GM12872 (cell line): ENCODE data around the gene PLCH1.

Experiments
- CTCF ChIP-seq: IDR thresholded peaks from 3 replicates; pipeline ENCODE4 v1.5.1; 2011; ENCODE audit warnings: low read depth, mild to moderate bottlenecking, low read length, moderate library complexity; ENCODE audit not compliant: insufficient read depth

PLCH1 gene

GRCh38 chr3:155744626-155745324 lies at the start of gene PLCH1:
Gene PLCH1 (minus strand): TSS chr3:155745071. CDS start chr3:155704224, 40,847 bp downstream.
- no peak for TF ChIP-seq CTCF

GRCh38 chr3:155792532-155792931 lies 47.7 kb upstream of the PLCH1 start:
- TF ChIP-seq CTCF = no peak

- TF ChIP-seq CTCF = no peak
These were observed 46.3 kb upstream of the PLCH1 start for GRCh38 chr3:155791190-155791589.

- no peak for TF ChIP-seq CTCF
These were observed 45.5 kb upstream of the PLCH1 start for GRCh38 chr3:155790272-155790925.

- no peak for TF ChIP-seq CTCF
These were observed 40.9 kb upstream of the PLCH1 start for GRCh38 chr3:155785662-155786295.

GRCh38 chr3:155782390-155782953 lies 37.6 kb upstream of the PLCH1 start:
- no peak for TF ChIP-seq CTCF

- no peak for TF ChIP-seq CTCF
These were observed 35.4 kb upstream of the PLCH1 start for GRCh38 chr3:155780291-155780690.
